ENCODE results near the gene USHBP1. TPM values are rescaled to one million over a fixed set of nuclear protein-coding genes. Genes with fewer than 3 reads are reported as not detected.

USHBP1 gene
- total and polyA plus RNA-seq, 2 of the 4 experiments (the other 2 are of a cell fraction): not detected

- TF ChIP-seq USF2 (IDR thresholded peaks at IDR 0.05; ENCODE audit: low read depth, low read length) (no peak), CEBPB (IDR thresholded peaks at IDR 0.05; ENCODE audit: low read depth, low read length) (no peak)
Measured at GRCh38 chr19:17302391-17303166, 38.0 kb upstream of the USHBP1 start (continued).

GRCh38 chr19:17300992-17301619 lies 36.6 kb upstream of the USHBP1 start:
- Histone ChIP-seq H3K18ac (ENCODE audit: low read depth, low read length) (no peak overlapping the region), H3K56ac (ENCODE audit: extremely low read depth, insufficient read depth, low read length) (no peak overlapping the region), H3K14ac (replicated peaks; ENCODE audit: low read depth, low read length) (no peak overlapping the region), H4K8ac (ENCODE audit: low read depth in 2 of 2, low read length in 2 of 2) (no peak overlapping the region), H4K91ac (ENCODE audit: insufficient read depth, low read depth, low read length) (no peak overlapping the region), H2AK9ac (replicated peaks; ENCODE audit: low read depth, low read length, poor library complexity) (no peak overlapping the region), H2BK5ac (ENCODE audit: low read depth, low read length, poor library complexity, severe bottlenecking) (no peak overlapping the region), H4K5ac (ENCODE audit: low read depth, low read length) (no peak overlapping the region), H3K79me1 (ENCODE audit: low read depth in 1 of 2, low read length in 2 of 2) (peaks cover 9 to 38% of the 10 kb centered on the region in 2 experiments), H3K9me1 (ENCODE audit: insufficient read depth, low read length) (peaks cover 14% of the 10 kb centered on the region), H3K4me2 (ENCODE audit: low read depth, low read length) (no peak overlapping the region), H4K20me1 (ENCODE audit: insufficient read depth, low read length) (no peaks in the 10 kb centered on the region), H3K36me3 (ENCODE audit: control insufficient read depth, insufficient read depth, low read length) (peaks cover 8% of the 10 kb centered on the region), H2BK15ac (ENCODE audit: low read depth, low read length) (no peak overlapping the region), H3K23ac (ENCODE audit: low read depth, low read length) (no peak overlapping the region), H3K4me3 (ENCODE audit: insufficient read depth, low read depth, low read length) (no peak overlapping the region), H3K9me3 (ENCODE audit: control insufficient read depth, insufficient read depth, low read length) (peaks cover 4% of the 10 kb centered on the region), H2AFZ (replicated peaks; ENCODE audit: low read length, poor library complexity) (no peak overlapping the region), H2BK120ac (ENCODE audit: low read depth, low read length) (no peak overlapping the region), H3K4me1 (ENCODE audit: control insufficient read depth, insufficient read depth, low read length) (peaks cover 8% of the 10 kb centered on the region), H3K9ac (ENCODE audit: low read depth, low read length) (no peak overlapping the region), H3K27me3 (ENCODE audit: control insufficient read depth, insufficient read depth, low read length) (no peaks in the 10 kb centered on the region), H3K27ac (ENCODE audit: insufficient read depth, low read length) (no peak overlapping the region), H2BK20ac (ENCODE audit: low read depth, low read length) (no peak overlapping the region), H2AK5ac (ENCODE audit: low read depth, low read length) (no peak overlapping the region), H3K4ac (ENCODE audit: low read depth, low read length) (no peak overlapping the region)
- intact Hi-C loops (cut with micrococcal nuclease) (no loop called here), dilution Hi-C loops (cut with HindIII; ENCODE audit: low sequenced_read_pairs, unreplicated experiment) (no loop called here), in situ Hi-C loops (cut with MboI; ENCODE audit: low sequenced_read_pairs) (no loop called here)
- TF ChIP-seq CTCF (conservative IDR thresholded peaks at IDR 0.05; ENCODE audit: low read depth, low read length) (no peak), MAZ (IDR thresholded peaks at IDR 0.05; ENCODE audit: borderline replicate concordance, low read depth, low read length) (no peak), NFE2L2 (IDR thresholded peaks at IDR 0.05; ENCODE audit: low read depth, low read length) (no peak), RCOR1 (IDR thresholded peaks at IDR 0.05; ENCODE audit: insufficient replicate concordance, low read length) (no peak), CHD1 (IDR thresholded peaks at IDR 0.05; ENCODE audit: low read depth, low read length) (no peak), MXI1 (IDR thresholded peaks at IDR 0.05; ENCODE audit: borderline replicate concordance, low read depth, low read length) (no peak), BHLHE40 (IDR thresholded peaks at IDR 0.05; ENCODE audit: low read depth, low read length) (no peak), ELK1 (IDR thresholded peaks at IDR 0.05; ENCODE audit: borderline replicate concordance, low read depth, low read length) (no peak)
- no peak for ATAC-seq (ENCODE audit: low read depth)
- POLR2A ChIA-PET (ENCODE audit: unreplicated experiment): no interaction called here
- DNase-seq: no peak
- 94% methylated on average over 34 of the region's 51 CpGs; no CpG with 5 or more reads in 1 of the 2 experiments for WGBS, 2 experiments (ENCODE audit: extremely low coverage in 2 of 2, insufficient read length in 1 of 2)
- BruUV-seq (replicated peaks): no TSS peak
- CTCF ChIA-PET: no interaction called here
